B cell (primary cell): ENCODE data around the gene EP400.

Experiments used
- EZH2 ChIP-seq: IDR thresholded peaks from 2 replicates; pipeline ENCODE4 v1.6.1; 2012; ENCODE audit warnings: borderline replicate concordance, low read depth, mild to moderate bottlenecking, moderate library complexity, low read length; ENCODE audit not compliant: insufficient read depth, poor library complexity, severe bottlenecking
- TF ChIP-seq, protein P1 (sequence below): fragments of 200-600 bp; IDR thresholded peaks from one replicate; pipeline ENCODE4 v1.8.0; 2022; ENCODE audit warnings: antibody characterized with exemption, mild to moderate bottlenecking

- TF ChIP-seq, protein P1, sequence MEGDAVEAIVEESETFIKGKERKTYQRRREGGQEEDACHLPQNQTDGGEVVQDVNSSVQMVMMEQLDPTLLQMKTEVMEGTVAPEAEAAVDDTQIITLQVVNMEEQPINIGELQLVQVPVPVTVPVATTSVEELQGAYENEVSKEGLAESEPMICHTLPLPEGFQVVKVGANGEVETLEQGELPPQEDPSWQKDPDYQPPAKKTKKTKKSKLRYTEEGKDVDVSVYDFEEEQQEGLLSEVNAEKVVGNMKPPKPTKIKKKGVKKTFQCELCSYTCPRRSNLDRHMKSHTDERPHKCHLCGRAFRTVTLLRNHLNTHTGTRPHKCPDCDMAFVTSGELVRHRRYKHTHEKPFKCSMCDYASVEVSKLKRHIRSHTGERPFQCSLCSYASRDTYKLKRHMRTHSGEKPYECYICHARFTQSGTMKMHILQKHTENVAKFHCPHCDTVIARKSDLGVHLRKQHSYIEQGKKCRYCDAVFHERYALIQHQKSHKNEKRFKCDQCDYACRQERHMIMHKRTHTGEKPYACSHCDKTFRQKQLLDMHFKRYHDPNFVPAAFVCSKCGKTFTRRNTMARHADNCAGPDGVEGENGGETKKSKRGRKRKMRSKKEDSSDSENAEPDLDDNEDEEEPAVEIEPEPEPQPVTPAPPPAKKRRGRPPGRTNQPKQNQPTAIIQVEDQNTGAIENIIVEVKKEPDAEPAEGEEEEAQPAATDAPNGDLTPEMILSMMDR, result no peak
- no peak for TF ChIP-seq EZH2
Observed at GRCh38 chr12:131907379-131908091, 42.2 kb upstream of the EP400 start.
